ENCODE measurements around the gene CFAP299. TPM values are rescaled to one million over a fixed set of nuclear protein-coding genes. Genes with fewer than 3 reads are reported as not detected.

CFAP299 gene
- total and polyA plus RNA-seq, 2 of the 8 experiments (the other 6 are each of a cell fraction or from before 2014, with no cell fraction given): not detected

DNA sequence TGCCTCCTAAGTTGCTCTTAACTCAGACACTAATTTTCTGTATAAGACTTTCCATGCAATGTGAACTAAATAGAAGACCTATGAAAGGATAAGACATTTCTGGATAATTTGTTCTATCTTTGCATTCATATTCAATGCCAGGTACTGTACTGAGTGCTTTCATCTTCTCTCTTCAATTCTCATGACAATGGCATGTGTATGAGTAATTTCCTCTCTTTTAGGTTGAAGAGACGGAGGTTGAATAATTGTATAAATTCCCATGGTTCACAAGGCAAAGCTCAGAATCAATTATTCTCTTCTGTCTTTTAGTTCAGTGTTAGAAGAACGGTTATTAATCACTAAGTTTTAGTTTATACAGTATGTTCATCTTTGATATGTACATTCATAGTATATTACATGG lies 29.3 kb upstream of the CFAP299 start:
- Histone ChIP-seq H3K9ac (replicated peaks in 1 of 4; ENCODE audit: extremely low read depth in 1 of 4, low read depth in 3 of 4, low read length in 3 of 4) (no peak overlapping the region), H3K23me2 (ENCODE audit: low read depth, low read length) (no peaks in the 10 kb centered on the region), H3K27ac (ENCODE audit: low read depth, low read length) (no peak overlapping the region), H2BK15ac (ENCODE audit: low read length) (no peak overlapping the region), H2BK20ac (ENCODE audit: low read length) (no peak overlapping the region), H3K9me3 (ENCODE audit: insufficient read depth in 2 of 2, low read depth in 1 of 2, low read length in 1 of 2) (peaks cover 3 to 7% of the 10 kb centered on the region in 2 experiments; a peak in 1 of 4 replicates), H3K4me1 (replicated peaks in 1 of 4; ENCODE audit: control insufficient read depth in 3 of 4, insufficient read depth in 4 of 4, low read length in 3 of 4) (peaks cover 0 to 5% (median 1%) of the 10 kb centered on the region in 4 experiments; a peak in 2 of 7 replicates), H3K4ac (replicated peaks; ENCODE audit: insufficient read length, low read depth, low read length) (no peak overlapping the region), H2BK12ac (ENCODE audit: low read depth, low read length) (no peak overlapping the region), H3K27me3 (replicated peaks in 1 of 4; ENCODE audit: control insufficient read depth in 3 of 4, extremely low read depth in 1 of 4, insufficient read depth in 3 of 4, low read length in 3 of 4) (no peaks in the 10 kb centered on the region), H2BK120ac (replicated peaks; ENCODE audit: low read depth, low read length) (no peak overlapping the region), H4K91ac (replicated peaks; ENCODE audit: insufficient read length, low read length) (no peak overlapping the region), H3K36me3 (ENCODE audit: control insufficient read depth in 2 of 4, insufficient read depth in 4 of 4, low read length in 3 of 4) (0 out of 8 replicates have a peak, but pooled peaks cover 0 to 3% (median 0%) of the 10 kb centered on the region in 4 experiments), H3K79me2 (ENCODE audit: control insufficient read depth in 1 of 2, insufficient read depth in 2 of 2, low read length in 2 of 2) (no peaks in the 10 kb centered on the region), H2BK5ac (ENCODE audit: low read depth, low read length) (no peak overlapping the region), H4K5ac (ENCODE audit: insufficient read length, low read depth, low read length) (no peak overlapping the region), H4K20me1 (replicated peaks in 1 of 2; ENCODE audit: control insufficient read depth in 1 of 2, insufficient read depth in 2 of 2, low read length in 2 of 2) (no peaks in the 10 kb centered on the region), H3K56ac (replicated peaks; ENCODE audit: insufficient read length, low read depth, low read length) (no peak overlapping the region), H3K18ac (ENCODE audit: extremely low read depth, low read length) (no peak overlapping the region), H3K79me1 (ENCODE audit: low read depth, low read length) (no peaks in the 10 kb centered on the region), H3K14ac (ENCODE audit: insufficient read length) (no peak overlapping the region), H3K23ac (ENCODE audit: insufficient read length) (no peak overlapping the region), H4K8ac (ENCODE audit: extremely low read depth, insufficient read depth, low read length) (no peak overlapping the region), H3K4me2 (ENCODE audit: insufficient read depth in 1 of 2, low read depth in 2 of 2, low read length in 2 of 2) (no peak overlapping the region), H3K4me3 (ENCODE audit: extremely low read depth in 1 of 4, insufficient read depth in 2 of 4, low read depth in 3 of 4, low read length in 4 of 4) (no peak overlapping the region), H2AK5ac (ENCODE audit: low read depth, low read length) (no peak overlapping the region), H2AFZ (ENCODE audit: low read length) (no peak overlapping the region)
- 95% methylated on average over 2 of the region's 2 CpGs; no CpG with 5 or more reads in 1 of the 2 experiments for WGBS, 2 experiments (ENCODE audit: extremely low coverage in 1 of 2, insufficient coverage in 1 of 2, insufficient read length in 1 of 2, insufficient replicate concordance in 2 of 2, low coverage in 1 of 2, low lambda C conversion rate in 2 of 2, missing lambda C conversion rate in 1 of 2)
- FAIRE-seq (no peak), DNase-seq (ENCODE audit: low read depth in 1 of 2, low spot score in 2 of 2) (no peak)
- ChIA-PET CTCF (ENCODE audit: partially characterized antibody) (no interaction called here), POLR2A (ENCODE audit: partially characterized antibody) (no interaction called here)
- TF ChIP-seq RNF2 (IDR thresholded peaks at IDR 0.05; ENCODE audit: borderline replicate concordance, low read depth, low read length, missing control alignments, poor library complexity, severe bottlenecking): no peak
